ENCODE results near the gene GRK1. TPM values are rescaled to one million over a fixed set of nuclear protein-coding genes. Genes with fewer than 3 reads are reported as not detected.

The GRK1 gene
- polyA plus RNA-seq, 3 donors = not detected

DNA sequence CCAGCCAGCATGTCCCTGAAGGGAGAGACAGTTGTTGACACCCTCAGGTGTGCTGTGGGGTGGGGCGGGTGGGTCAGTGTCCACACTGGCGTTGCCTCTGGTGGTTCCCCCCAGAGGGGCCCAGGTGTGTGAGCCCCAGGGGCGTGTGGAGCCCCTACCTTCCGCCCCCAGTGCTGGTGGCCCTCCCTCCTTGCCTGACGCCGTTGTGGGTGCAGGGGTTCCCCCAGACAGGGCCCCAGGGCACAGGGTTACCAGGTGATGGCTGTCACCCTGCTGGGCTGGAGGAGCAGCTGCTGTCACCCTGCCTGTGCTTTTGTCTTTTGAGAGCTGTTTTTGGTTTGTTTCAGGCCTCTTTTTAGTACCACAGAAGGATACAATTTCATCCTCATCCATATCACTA lies 36.2 kb upstream of the GRK1 start:
- WGBS, 3 donors = 73 to 95% (median 88%) methylated on average over 6 of the region's 6 CpGs
- H3K27ac ChIP-seq (ENCODE audit: low read depth, low read length) = no peak overlapping the region

DNA sequence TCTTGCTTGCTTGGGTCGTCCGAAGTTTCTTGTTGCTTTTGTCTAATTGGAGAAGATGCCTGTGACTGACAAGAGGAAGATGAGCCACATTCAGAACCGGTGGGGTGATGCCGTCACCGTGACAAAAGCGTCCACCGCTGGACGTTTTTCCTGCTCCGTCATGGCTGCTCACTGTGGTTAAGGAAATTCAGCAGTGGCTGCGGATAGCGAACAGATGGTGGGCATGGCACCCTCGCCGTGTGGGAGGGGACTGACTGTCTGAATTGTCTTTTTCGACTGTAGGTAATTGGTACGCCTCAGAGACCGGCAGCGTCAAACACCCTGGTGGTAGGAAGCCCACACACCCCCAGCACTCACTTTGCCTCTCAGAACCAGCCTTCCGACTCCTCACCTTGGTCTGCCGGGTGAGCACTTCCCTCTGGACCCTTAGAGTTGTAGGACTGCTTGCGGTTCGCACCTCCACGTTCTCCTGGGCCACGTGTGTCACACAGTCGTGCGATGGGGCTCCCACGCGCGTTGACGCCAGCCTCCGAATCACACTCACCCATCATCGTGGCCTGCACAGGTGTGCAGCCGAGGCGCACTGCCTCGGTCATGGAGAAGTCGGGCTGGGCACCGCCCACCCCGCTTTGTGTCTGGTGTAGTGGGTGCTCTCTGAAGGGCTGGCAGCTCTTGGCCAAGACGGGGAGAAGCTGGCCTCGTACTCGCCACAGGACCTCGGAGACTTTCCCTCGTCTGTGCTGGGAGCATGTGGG lies 35.5 kb upstream of the GRK1 start:
- 95 to 96% (median 95%) methylated on average over 42 of the region's 42 CpGs for WGBS, 3 donors

DNA sequence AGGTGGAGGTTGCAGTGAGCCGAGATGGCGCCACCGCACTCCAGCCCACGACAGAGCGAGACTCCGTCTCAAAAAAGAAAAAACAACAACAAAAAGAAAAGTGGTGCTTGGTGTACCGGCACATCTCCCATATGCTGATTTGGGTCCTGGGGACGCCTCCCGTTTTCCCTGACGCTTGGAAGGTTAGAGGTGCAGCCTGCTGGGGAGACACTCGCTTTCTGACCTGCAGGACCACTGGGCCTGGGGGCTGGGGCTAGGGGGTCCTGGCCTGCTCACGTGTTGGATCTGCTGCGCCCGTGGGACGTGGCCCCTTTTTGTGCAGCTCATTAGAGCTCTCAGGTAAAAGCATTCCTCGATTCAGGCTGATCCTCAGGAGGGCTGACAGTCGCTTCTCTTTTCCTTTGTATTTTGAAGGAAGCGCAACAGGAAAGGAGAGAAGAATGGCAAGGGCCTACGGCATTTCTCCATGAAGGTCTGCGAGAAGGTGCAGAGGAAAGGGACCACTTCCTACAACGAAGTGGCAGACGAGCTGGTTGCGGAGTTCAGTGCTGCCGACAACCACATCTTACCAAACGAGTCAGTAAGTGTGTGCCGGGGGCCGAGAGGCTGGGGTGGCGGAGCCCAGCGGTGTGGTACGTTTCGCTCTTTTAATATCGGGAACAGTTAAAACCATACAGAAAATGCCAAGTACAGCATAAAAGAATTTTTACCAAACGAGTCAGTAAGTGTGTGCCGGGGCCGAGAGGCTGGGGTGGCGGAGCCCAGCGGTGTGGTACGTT lies 34.1 kb upstream of the GRK1 start:
- WGBS, 3 donors = 94% methylated on average over 37 to 38 of the region's 38 CpGs

More for the DNA sequence above, 35.5 kb upstream of the GRK1 start:
- H3K27ac ChIP-seq (ENCODE audit: low read depth, low read length) = no peak overlapping the region

DNA sequence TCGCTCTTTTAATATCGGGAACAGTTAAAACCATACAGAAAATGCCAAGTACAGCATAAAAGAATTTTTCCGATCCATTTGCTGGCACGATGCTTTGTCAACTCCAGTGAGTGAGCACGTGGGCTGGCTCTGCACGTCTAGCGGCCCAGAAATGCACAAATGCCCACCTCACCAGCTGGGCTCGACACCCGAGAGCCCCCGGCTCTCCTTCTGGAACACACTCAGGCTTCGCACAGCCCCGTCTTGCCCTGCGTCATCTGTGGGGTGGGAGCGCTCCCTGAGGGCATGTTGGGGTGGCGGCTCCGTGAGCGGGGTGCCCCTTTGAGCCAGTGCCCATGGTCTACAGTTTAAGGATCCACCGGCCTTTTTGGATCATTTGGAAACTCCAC lies 33.5 kb upstream of the GRK1 start:
- no peak overlapping the region for H3K27ac ChIP-seq (ENCODE audit: low read depth, low read length)
- 95 to 98% (median 97%) methylated on average over 18 of the region's 18 CpGs for WGBS, 3 donors

More for the DNA sequence above, 34.1 kb upstream of the GRK1 start:
- no peak overlapping the region for H3K27ac ChIP-seq (ENCODE audit: low read depth, low read length)

DNA sequence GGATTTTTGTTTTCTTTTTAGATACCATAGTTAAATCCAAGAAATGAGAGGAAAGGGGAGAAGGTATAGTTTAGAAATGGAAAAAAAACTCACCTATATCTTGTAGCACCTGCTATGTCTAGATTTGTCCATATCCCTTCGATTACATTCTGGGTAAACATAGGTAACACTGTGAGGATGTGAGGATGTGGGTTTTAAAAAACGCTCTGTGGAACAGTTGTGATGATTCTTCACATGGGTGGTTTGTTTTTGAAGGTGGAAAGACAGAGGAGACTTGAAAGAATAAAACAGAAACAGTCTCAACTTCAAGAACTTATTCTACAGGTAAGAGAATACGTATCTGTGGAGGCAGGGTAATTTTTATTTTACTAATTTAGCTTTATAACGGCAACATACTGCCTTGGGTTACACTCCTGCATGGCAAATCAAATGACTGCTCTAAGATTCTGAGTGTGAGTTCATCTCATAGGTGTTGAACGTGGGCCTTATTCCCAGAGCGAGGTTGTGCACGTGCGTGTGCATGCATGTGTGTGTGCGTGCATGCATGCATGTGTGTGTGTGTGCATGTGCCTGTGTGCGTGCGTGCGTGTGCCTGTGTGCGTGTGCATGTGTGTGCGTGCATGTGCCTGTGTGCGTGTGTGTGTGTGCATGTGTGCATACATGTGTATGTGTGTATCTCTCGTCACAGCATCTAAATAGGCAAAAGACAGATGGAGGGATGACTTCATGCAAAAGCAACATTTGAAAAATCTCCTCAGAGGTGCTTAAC lies 32.6 kb upstream of the GRK1 start:
- H3K27ac ChIP-seq (ENCODE audit: low read depth, low read length) = no peak overlapping the region
- WGBS, 3 donors = 93 to 95% (median 94%) methylated on average over 16 of the region's 16 CpGs

DNA sequence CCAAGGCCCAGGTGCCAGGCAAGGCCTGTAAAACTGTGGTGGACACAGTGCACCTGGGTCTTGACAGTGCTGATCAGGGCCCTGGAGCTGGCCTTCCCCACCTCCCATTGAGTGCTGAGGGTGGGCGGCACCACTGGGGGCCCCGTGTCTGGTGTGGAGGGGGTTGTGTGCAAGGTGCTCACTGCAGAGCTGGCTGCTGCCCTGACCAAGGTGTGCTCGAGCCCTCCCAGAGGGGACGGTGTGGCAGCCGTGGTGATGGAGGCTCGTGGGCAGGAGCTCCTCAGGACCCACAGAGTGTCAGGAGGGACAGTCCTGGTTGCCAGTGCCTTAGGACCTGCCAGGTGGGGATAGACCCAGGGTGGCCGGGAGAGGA lies 32.0 kb upstream of the GRK1 start:
- no peak overlapping the region for H3K27ac ChIP-seq (ENCODE audit: low read depth, low read length)
- 94 to 95% (median 95%) methylated on average over 7 of the region's 7 CpGs for WGBS, 3 donors

DNA sequence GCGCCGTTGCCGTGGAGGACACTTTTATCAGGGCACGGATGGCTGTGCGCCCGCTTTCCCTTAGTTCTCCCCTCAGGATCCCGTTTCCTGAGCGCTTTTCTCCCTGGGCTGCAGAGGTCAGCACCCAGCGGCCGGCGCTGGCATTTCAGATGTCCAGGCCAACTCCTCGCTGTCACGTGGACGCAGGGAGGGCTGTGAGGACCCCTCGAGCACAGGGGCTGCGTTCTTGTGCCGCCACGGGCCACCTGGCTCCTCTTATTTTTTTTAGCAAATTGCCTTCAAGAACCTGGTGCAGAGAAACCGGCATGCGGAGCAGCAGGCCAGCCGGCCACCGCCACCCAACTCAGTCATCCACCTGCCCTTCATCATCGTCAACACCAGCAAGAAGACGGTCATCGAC lies 31.3 kb upstream of the GRK1 start:
- WGBS, 3 donors = 98% methylated on average over 25 of the region's 25 CpGs
- no peak overlapping the region for H3K27ac ChIP-seq (ENCODE audit: low read depth, low read length)

DNA sequence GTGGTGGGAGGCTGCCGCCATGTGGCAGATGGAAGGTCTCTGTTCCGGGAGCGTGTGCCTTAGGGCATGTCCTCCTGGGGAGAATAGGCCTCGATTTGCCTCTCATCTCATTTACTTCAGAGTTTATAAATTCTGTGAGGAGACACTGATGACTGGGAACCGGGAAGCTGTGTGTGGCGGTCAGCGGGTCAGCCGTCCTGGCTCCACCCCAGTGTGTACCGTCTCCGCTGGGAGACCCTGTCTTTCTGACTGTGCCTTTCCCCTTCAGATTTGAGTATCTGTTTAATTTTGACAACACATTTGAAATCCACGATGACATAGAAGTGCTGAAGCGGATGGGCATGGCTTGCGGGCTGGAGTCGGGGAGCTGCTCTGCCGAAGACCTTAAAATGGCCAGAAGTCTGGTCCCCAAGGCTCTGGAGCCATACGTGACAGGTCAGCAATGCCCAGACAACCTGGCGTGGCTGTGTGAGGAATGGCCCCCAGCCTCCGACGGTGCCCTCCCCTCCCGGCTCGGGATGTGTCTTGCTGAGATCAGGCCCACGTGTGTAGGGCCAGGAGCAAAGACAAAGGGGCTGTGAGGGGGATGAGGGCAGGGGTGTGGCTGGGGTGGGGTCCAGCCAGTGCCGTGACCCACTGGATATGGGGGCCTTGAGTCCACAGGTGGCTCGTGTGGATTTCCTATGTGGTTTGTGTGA lies 30.6 kb upstream of the GRK1 start:
- 95 to 96% (median 96%) methylated on average over 24 of the region's 24 CpGs for WGBS, 3 donors
- H3K27ac ChIP-seq (ENCODE audit: low read depth, low read length) = no peak overlapping the region

DNA sequence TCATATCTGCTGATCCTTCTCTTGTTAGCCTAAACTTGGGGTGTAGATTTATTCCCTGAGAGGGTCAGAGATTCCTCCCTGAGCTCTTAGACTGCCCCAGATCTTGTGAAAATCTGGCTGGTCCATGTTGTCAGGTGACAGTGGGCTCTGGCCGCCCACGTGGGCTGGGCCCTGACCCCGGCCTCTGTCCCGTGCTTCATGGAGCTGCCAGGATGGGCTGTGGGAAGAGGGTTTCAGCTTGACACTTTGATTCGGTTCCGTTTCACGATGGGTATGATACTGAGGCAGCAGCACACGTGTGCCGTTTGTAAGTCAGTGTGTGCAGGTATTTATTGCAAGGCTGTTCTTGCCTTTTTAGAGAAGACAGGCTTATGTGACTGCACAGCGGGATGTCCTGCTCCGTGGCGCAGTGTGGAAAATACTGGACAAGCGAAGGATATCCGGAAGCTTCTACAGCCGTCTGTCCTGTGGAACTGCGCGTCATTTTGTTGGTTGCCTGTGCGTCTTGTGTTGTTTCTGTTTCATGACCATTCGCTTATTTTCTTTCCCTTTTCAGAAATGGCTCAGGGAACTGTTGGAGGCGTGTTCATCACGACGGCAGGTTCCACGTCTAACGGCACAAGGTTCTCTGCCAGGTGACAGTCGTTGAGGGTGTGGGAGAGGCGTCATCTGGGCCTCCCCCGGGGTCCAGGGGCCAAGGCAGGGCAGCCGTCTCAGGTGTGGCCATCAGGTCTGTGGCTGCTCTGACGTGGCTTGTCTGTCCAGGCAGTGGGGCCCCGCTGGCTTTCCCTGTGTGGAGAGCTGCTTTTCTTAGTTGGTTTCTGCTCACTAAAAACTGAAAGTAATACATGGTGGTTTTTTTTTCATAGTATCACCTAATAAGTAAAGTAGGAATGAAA lies 29.5 kb upstream of the GRK1 start:
- no peak overlapping the region for H3K27ac ChIP-seq (ENCODE audit: low read depth, low read length)
- WGBS, 3 donors = 87 to 96% (median 95%) methylated on average over 30 of the region's 30 CpGs

DNA sequence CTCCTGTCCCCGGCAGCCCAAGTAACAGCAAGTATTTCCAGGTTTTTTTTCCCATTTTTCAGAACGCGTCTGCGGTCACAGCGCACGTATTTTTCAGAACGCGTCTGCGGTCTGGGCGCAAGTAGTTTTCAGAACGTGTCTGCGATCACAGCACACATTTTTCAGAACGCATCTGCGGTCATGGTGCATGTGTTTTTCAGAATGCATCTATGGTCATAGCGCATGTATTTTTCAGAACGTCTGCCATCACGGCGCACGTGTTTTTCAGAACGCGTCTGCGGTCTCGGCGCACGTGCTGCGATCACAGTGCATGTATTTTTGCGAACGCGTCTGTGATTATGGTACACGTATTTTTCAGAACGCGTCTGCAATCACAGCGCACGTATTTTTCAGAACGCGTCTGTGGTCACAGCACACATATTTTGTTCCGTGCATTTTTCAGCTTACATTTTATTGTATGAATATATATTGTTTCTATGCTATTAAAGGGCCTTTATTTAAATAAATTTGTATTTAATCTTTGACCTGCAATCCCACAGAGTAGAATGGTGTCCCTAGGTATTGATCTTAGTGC lies 28.8 kb upstream of the GRK1 start:
- H3K27ac ChIP-seq (ENCODE audit: low read depth, low read length) = no peak overlapping the region
- WGBS, 3 donors = 97 to 98% (median 98%) methylated on average over 37 of the region's 37 CpGs

DNA sequence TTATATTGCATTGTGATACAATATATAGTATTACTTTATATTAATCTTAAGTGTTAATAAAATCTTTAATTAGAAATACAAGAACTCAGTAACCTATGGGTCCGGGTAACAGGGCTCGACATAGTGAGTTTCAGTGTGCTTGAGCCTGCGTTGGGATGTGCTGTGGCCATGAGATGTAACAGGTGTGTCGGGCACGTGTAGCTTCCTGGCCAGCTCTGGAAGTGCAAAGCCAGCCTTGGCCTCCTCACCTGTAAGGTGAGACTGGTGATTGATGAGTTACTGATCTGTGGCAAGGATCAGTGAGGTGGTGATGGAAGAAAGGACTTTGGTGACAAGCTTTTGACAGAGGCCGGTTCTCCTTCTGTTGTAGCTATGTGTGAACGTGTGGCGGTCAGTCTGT lies 28.2 kb upstream of the GRK1 start:
- whole genome bisulfite sequencing, 3 donors = 90 to 96% (median 94%) methylated on average over 8 of the region's 8 CpGs

DNA sequence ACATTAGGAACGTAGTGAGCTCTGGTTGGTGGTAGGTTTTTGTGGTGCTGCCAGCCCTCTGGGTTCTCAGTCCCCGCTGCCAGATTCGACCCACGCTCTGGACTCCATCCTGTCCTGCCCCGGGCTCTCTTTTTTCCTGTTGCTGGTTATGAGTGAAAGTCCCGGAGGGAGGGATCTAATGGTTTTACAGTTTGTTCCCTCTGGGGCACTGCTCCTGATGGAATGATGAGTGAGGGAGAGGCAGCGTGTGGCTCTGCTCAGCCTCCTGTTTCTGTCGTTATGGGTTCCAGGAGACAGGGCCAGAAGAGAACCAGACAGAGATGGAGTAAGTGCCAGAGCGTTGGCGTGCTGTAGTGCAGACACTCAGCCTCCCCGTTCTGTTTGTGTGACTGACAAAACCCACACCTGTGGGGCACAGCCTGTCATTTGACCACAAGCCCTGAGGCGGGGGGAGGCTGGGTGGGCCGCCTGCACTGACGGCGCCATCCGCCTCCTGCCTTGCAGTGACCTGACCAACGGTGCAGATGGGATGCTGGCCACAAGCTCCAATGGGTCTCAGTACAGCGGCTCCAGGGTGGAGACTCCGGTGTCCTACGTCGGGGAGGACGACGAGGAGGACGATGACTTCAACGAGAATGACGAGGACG lies 27.3 kb upstream of the GRK1 start:
- WGBS, 3 donors = 96 to 97% (median 96%) methylated on average over 27 of the region's 27 CpGs
- H3K27ac ChIP-seq (ENCODE audit: low read depth, low read length) = no peak overlapping the region

More for the DNA sequence above, 28.2 kb upstream of the GRK1 start:
- H3K27ac ChIP-seq (ENCODE audit: low read depth, low read length) = no peak overlapping the region

DNA sequence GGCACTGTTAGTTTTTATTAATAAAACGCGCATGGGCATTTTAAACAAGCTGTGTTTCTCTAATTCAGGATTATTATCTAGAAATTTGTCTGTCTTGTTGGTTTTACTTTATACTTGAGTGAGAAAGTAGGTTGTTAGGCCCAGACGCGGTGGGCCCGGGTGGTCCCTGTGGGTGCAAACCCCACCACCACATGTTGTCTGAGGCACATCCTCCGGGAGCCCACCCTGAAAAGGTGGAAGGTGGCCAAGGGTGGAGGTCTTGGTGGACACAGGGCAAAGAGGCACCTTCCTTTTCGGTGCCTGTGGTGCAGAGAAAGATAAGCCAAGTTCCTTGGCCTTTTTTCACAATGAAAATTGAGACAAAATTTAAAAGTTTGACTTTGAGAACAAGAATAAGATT lies 25.6 kb upstream of the GRK1 start:
- no peak overlapping the region for H3K27ac ChIP-seq (ENCODE audit: low read depth, low read length)
- 90 to 99% (median 92%) methylated on average over 7 of the region's 7 CpGs for WGBS, 3 donors

DNA sequence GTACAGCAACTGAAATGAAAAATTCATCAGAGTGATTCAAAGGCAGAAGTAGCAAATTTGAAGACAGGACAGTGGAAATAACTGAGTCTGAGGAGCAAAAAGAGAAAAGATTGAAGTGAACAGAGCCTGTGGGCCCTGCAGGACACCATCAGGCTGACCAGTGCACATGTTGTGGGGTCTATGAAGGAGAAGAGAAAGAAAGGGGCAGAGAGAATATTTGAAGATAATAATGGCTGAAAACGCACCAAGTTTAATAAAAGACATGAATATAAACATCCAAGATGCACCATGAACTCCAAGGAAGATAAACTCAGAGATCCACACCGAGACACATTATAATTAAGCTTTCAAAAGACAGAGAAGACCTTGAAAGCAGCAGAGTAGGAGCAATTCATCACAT lies 24.5 kb upstream of the GRK1 start:
- H3K27ac ChIP-seq (ENCODE audit: low read depth, low read length) = no peak overlapping the region
- 96 to 100% (median 98%) methylated on average over 2 of the region's 2 CpGs for WGBS, 3 donors

DNA sequence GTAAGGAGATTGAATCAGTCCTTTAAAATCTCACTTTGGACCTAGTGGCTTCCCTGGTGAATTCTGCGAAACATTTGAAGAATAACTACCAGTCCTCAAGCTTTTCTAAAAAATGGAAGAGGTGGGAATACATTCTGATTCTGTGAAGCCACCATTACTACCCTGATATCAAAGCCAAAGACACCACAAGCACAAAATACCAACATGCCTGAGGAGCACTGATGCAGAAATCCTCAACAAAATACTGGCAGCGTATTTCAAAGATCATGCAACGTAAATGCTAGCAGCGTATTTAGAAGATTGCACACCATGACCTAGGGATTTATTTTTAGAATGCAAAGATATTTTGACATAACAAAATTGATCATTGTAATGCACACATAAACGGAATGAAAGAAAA lies 23.4 kb upstream of the GRK1 start:
- H3K27ac ChIP-seq (ENCODE audit: low read depth, low read length) = no peak overlapping the region
- WGBS, 3 donors = 92 to 98% (median 97%) methylated on average over 5 of the region's 5 CpGs

DNA sequence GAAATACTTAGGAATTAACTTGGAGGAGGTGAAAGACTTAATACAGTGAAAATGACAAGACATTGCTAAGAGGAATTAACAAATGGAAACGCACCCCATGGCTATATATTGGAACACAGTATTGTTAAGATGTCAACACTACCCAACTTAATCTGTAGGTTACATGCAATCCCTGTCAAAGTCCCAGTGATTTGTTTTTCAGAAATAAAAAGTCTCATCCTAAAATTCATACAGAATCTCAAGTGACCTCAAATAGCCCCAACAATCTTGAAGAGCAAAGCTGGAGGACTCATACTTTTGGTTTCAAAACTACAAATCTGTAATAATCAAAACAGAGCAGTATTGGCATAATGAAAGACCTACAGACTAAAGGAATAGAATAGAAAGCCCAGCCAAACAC lies 22.2 kb upstream of the GRK1 start:
- no peak overlapping the region for H3K27ac ChIP-seq (ENCODE audit: low read depth, low read length)
- WGBS, 3 donors = 94 to 100% (median 96%) methylated on average over 1 of the region's 1 CpG

DNA sequence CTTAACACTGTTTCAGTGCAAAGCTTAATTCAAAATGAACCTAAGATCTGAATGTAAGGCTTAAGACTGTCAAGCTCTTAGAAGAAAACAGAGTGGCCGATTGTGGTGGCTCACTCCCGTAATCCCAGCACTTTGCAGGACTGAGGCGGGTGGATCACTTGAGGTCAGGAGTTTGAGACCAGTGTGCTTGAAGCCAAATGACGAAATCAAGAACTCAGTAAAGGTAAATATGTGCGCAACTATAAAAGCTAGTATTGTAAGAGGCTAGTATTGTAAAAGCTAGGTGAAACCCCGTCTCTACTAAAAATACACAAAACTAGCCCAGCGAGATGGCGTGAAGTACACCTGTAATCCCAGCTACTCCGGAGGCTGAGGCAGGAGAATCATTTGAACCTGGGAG lies 21.7 kb upstream of the GRK1 start:
- no peak overlapping the region for H3K27ac ChIP-seq (ENCODE audit: low read depth, low read length)

More for the DNA sequence above, 21.7 kb upstream of the GRK1 start:
- WGBS, 3 donors = 96 to 97% (median 97%) methylated on average over 9 of the region's 9 CpGs
